DMS153 (cell line): ENCODE measurements around the gene PIR.
A peak's percentile ranks its signal among the peaks of the same experiment; 100 is the strongest.

Experiments
- DNase-seq: peaks from one replicate; lab custom pipeline; 2025; lab: John Stamatoyannopoulos, UW

Gene PIR

DNA sequence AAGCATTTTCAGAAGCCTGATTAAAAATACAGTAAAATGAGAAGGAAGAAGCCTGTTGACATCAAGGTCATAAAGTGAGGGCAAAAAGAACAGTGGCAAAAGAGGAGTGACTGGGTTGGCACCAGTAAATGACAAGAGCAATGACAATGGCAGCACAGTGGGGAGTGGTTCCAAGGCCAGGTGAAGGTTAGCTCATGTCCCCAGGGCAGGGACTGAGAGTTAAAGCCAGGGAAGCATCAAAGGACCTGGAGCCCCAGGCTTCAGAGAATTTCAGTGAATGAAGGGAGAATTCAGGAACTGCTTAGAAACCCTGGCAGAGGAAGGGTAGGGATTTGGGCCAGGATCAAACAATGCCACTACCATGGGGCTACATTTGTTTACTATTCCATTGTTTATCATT is 149.0 kb downstream of the PIR start:
- no peak for DNase-seq

DNA sequence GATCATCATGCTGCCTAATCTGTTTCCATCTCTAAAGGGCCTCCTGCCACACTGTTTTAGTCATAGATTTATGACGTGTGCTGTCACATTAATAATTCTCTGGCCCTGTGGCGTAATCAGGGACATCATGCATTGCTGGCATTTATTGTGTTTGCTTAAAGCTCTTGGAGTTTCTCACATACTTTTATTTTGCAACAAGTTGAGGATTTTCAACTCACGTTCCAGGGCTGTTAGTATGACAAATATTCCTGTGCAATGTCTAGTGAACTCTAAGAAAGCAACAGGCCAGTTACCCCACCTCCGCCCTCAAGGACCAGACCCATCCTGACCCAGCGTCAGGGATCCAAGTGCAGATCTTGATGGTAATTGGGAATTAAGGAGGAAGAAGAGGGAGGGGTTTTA is 150.1 kb downstream of the PIR start:
- DNase-seq: no peak

DNA sequence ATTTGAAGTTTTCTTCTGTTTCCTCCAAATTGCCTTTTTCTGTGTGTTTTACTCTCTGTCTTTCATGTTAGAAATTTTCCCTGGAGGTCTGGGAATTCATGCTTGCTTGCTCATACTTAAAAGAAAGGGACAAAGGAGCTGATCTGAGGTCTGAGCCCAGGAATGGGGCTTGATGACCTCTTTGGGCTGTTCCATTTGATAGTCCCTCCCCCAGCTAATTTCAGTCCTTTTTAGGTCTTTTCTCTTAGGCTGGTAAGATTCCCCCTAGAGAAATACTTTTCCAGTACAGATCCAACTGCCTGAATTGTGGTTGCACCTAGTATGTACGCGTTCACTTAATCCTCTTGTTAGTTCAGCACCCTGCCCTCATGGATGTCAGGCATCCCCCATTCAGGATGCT is 152.3 kb downstream of the PIR start:
- no peak for DNase-seq

DNA sequence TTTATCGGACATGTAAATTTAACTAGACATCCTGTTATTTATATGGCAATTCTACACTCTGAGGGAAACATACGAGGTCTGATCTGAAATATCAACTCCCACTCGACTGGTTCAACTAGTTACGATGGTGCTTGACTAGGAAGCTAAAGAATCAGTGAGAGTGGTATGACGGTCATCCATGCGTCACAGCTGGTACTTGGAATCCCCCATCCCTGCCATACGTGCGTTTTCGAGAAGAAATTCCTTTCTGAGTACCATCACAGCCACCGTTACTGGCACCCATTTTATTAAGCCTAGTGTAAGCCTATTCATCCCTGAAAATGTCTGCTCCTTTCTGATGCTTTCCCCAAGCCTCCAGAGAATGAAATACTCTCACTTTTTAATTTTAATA is 157.1 kb downstream of the PIR start:
- DNase-seq: no peak

DNA sequence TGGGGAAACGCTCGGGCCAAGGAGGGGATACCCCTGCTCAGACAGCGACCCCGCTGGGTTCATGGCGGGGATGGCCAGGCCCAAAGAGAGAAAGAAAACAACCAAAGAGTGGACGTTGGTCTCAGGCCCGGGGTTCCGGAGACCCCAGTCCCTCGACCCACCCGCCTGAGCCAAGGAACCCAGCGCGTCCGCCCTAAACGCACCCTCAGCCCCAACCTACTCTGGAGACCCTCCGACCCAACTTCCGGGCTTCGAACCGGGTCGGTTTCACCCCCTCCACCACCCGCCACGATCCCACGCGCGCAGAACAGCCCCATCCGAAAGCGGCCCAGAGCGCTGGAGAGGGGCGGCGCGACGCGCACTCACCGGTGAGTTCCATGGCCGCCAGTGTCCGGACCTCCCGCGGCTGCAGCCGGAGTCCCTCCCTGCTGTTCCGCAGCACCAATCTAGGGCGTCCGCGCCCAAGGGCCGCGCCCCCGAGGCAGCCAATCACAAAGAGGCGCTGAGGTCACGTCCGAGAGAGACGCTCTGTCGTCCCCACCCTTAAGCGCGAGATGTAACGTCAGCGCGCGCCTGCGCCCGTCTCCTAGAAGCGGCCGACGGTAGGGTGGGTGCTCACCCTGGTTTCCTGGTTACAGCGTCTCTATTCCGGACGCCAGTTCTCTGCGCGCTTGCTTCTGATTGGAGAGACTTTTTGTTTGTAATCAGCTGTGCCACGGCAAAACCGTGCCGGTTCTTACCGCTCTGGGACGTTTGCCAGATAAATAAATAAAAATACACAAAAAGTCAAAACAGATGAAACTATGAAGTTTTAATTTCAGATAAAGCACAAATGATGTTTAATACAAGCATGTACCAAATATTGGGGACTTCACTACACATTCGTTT is 157.8 kb downstream of the PIR start, which contains the start of gene PIGA:
TSS of gene PIGA (minus strand) at position 389 of the 888 bp plus-strand sequence. CDS start 3,593 bp downstream, outside the sequence.
- DNase-seq: peak; percentile 93
